Head of caudate nucleus (tissue), 42 donors: ENCODE data around the gene FAM193A.
A peak's percentile ranks its signal among the peaks of the same experiment; 100 is the strongest.
"Not testable (repeated sequence)": the region's sequence is repeated elsewhere in the genome, so short reads cannot be mapped to it uniquely, and the experiment has no call there.

Source experiments
- DNase-seq, 42 donors: peaks; one replicate each; pipeline versions ENCODE4 v3.0.0 to v3.0.0-alpha.2; 2020 to 2021; ENCODE audit warnings: mixed read lengths in 7 of 42
- intact Hi-C: fragments of 100-400 bp; cut with DNase I; formaldehyde crosslinking; loops from one replicate; pipeline ENCODE4 v1.15.0; 2022

The FAM193A gene

DNA sequence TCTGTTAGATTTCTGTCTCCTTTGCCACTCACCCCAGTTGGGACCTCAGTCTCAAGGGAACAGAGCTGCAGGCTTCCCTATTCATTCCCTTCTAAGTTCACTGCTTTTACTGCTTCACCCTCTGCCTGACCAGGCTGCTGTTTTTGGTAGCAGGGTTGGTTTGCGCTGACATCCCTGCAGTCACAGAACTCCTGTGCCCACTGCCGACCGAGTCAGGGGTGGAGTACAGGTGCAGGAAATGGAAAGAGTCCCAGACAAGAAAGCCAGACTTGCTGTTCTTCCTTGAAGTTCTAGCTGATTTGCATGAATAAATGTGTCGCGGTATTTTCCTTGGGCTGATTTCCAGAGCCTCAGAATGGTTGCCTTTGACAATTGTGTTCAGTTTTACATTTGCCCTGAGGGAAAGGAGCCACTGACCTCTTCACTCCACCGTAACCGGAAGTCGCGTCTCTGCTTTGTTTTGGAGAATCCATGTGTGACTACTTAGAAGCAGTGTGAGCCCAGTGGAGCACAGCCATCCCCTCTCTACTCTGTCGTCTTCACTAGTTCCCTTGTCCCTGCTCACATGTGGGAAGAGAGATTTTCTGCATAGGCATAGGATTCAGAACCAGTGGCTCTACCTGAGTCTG is 134.9 kb downstream of the FAM193A start:
- intact Hi-C loops: no loop called here
- peak in 2 of 42 donors; percentile 4 to 29 for DNase-seq

DNA sequence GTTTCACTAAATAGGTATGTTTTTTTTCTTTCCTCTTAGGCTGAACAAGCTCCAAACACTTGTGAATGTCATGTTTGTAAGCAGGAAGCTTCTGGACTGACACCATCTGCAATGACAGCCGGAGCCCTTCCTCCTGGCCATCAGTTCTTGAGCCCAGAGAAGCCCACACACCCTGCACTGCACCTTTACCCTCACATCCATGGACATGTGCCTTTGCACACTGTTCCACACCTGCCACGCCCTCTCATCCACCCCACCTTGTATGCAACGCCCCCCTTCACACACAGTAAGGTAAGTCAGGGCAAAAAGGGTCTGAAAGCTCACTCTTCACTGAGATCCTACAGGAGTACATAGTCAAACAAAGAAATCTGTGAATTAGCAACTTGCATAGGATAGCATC is 135.6 kb downstream of the FAM193A start:
- intact Hi-C loops: no loop called here
- peak in 1 of 42 donors; percentile 15 for DNase-seq

DNA sequence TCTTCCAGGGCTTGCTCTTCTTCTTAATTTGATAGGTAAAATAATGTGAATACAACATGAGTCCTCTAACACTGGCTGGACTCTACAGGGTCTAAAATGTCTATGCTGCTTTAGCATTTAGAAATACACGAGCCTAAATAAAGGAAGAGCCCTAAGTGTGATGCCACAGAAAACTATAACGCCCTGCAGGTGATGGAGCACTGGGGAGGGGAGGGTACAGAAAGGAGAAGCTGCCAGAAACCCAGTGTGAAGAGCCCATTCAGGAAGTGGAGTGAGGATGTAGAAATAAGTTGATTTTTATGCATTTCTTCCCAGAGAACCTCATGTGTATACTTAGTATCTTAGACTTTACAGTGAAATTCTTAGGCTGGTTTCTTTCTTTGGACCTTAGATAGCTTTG is 136.3 kb downstream of the FAM193A start:
- peak in 1 of 42 donors; percentile 27 for DNase-seq
- intact Hi-C loops: no loop called here

DNA sequence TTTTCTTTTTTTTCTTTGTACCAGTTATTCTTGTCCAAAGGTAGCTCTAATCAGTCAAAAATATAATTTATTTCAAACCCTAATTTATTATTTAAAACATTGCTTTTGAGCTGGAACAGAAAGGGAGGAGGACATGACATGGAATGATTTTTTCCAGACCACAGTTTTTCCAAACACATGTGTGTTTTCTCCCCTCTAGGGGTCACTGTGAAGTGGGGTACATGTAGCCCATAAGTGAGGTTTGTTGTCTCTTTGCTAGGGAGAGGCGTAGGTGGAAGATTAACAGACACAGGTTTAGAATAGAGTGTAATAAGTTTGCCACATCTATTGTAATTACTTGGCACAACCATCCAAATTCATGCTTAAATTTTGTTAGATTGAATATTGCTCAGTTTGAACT is 136.7 kb downstream of the FAM193A start:
- intact Hi-C loops: no loop called here
- peak in 1 of 42 donors; percentile 19 for DNase-seq

DNA sequence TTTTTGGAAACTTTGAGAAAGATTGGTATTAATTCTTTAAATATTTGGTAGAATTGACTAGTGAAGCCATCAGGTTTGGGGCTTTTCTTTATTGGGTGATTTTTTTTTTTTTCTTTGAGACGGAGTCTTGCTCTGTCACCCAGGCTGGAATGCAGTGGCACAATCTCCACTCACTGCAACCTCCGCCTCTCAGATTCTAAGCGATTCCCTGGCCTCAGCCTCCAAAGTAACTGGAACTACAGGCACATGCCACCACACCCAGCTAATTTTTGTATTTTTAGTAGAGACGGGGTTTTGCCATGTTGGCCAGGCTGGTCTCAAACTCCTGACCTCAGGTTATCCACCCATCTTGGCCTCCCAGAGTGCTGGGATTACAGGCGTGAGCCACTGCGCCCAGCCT is 143.3 kb downstream of the FAM193A start:
- DNase-seq, intact Hi-C loops: not testable (repeated sequence)

DNA sequence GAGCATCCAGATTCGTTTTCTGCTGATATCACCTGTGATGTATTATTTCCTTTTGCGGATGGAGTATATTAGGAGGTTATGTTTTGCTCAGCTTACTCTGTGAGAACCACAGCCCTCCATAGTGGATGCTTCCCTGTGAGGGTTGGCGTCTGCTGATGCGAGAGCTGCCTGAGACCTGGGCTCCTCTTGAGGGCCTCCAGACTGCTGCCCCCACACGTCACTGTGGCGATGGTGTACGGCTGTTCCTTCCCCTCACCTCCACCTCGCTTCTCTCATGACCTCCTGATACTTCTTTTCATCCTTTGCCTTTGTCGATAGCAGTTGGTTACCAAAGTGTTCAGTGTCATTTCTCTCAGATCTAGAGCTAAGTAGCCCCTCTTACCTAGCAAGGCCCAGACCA is 148.0 kb downstream of the FAM193A start:
- intact Hi-C loops: no loop called here
- no peak for DNase-seq

DNA sequence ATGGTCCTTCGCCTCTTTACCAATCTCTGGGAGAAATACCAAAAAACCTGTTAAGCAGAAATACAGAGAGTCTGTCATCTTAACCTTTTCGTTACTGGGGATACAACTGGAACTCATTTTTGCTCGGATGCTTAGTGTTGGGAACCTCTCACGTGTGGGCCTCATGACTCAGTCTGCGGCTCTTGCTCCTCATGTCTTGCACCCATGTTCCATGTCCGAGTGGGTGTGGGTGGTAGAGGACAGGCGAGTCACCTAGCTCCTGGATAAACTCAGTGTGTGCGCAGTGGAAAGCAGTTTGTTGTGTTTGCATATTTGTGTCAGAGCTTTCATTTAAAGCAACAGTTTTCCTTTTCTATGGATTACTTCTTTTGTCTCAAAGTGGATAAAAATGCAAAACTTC is 149.1 kb downstream of the FAM193A start:
- DNase-seq: peak in 1 of 42 donors; percentile 27
- intact Hi-C loops: no loop called here

DNA sequence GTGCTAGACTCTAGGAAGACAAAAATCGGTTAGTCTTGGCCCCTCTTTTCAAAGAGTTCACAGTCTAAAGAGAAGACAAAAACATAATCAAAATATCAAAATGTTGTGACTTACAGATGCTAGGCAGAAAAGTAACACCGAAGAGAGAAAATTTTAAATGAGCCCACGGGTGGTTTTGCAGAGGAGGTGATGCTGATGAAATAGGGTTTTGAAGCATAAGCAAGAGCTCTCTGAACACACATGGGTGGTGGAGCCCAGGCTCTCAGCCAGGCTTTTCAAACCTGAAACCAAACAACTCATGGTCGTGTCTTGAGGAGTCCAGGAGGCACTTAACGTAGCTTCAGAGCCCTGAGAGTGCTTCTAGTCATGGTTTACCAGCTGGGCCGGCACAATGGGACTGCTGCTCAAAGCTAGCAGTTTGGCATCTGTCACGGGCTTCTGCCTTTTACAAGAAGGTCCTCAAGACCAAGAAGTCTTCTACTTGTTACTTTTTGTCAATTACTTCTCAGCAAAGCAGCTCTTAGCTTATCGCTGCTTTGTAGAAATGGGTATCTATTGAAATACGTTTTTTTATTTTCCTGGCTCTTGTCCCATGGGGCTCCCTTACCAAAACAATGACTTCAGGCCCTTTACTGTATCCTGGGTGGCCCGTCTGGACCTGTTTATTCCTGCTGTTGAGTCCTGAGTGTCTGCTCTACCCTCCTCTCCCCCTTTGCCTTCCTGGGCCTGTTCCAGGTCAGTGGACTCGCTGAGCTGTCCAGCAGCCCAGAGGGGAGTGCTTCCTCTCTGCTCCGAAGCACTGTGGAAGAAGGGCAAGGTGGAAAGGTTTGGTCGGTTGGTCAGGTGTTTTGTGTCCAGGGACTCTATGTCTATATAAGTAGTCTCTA is 150.2 kb downstream of the FAM193A start:
- peak in 2 of 42 donors; percentile 13 to 31 for DNase-seq
- intact Hi-C loops: no loop called here

DNA sequence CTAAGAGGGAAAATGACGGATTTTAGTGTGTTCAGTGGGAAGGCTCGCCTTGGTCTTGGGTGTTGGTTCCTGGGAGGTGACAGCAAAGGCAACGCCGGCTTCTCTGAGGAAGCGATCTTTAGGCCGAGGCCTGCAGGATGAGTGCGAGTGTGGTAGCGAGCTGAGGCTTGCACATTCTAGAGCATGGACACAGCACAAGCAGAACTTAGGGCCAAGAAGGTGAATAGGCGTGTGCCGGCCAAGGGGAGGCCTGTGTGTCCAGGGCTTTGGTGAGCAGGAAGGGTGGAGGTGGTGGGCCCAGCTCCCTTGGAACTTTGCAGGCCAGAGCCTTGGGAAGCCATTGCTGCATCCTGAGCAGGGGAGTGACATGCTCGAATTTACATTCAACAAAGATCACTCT is 151.8 kb downstream of the FAM193A start:
- DNase-seq: no peak
- intact Hi-C loops: no loop called here

DNA sequence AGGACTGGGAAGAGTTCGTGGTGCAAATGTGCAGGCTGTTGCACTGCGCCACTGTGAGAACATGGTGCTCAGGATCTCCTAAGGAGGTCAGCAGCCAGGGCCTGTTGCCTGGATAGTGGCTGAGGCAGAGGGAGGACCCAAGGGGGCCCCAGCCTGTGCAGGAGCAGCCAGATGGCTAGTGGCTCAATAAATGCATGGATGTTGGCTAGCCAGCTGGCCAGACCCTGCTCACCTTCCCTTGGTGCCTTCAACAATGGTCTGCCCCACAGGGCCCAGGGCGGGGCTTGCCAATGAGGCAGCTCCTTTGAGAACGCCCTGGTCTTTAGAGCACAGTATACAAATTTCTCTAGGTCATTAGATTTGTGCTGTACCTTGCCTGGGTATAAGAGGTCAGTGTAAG is 152.2 kb downstream of the FAM193A start:
- intact Hi-C loops: no loop called here
- no peak for DNase-seq

DNA sequence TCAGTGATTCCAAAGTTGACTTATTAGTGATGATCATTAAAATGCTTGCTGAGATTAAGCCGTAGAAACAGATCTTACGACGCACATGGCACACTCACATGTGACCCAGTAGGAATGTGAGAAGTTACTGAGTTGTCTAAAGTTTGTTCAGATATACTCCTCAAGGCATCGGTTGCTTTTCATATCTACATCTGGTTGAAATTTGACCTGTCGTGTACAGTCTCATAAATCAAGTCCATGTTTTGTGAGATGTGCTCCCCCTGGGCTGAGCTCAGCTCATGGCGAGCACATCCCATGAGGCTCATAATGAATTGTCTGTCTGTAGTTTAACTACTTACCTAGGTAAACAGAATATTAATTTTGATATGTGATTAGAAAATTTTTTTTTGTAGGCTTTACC is 152.7 kb downstream of the FAM193A start:
- intact Hi-C loops: no loop called here
- no peak for DNase-seq

DNA sequence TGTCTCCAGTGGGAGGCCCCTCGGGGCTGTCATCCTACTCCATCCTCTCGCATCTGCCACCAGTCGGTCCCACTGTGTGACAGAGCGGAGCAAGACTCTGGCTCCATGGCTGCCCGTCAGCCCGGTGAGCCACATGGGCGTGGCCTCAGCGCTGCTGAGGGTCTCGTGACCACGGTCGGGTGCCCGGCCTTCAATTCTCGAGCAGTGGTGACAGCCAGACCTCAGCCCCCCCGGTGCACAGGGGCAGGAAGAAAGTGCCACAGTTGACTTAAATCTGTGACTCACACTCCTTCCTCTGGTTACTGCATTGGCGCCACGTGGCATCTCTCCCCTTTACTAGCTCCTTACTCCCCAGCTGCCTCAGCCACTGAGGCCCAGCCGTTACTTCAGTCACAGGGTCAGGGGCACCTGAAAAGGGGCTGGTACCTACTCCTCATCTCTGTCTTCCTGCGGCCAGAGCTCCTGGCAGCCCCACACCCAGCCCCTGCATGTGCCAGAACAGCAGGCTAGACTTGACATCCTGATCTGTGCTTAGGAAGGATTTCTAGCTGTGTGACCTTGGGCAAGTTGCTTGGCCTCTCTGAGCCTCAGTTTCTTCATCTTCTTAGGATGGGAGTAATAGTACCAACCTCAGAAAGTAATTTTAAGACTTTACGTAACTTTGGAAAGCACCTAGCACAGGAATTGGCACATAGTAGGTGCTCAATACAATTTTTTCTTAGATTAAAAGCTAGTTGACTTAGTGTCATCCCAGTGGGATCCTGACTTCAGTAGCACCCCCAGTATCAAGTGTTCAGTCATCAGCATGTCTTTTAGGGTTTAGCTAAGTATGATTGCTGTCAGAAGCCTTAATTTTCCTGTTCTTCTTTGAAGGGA is 153.6 kb downstream of the FAM193A start:
- intact Hi-C loops: no loop called here

DNA sequence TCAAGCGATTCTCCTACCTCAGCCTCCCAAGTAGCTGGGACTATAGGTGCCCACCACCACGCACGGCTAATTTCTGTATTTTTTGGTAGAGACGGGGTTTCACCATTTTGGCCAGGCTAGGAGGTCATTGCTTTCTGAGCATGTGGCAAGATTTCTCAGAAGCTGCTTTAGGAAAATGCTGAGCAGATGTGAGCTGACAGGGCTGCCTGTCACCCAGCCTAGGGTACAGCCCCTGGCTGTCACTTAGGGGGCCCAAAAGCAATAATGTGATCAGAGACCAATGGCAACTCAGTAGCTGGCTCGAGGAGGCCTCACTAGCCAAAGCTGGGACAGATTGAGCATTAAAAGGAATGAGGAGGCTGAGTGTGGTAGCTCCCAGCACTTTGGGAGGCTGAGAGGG is 154.9 kb downstream of the FAM193A start:
- intact Hi-C loops: no loop called here

More for the DNA sequence above, 153.6 kb downstream of the FAM193A start:
- DNase-seq: no peak

DNA sequence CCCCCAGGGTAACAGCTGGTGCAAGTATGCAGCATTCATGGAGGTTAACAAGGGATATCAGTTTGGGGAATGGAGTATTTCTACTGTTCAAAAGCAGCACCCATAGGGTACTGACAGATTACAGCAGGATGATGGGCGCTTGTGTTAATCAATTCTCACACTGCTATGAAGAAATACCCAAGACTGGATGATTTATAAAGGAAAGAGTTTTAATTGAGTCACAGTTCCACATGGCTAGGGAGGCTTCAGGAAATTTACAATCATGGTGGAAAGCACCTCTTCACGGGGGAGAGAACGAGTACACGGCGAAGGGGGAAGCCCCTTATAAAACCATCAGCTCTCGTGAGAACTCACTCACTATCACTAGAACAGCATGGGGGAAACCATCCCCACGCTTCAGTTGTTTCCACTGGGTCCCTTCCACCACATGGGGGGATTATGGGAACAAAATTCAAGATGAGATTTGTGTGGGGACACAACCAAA is 155.5 kb downstream of the FAM193A start:
- intact Hi-C loops: no loop called here
- peak in 1 of 42 donors; percentile 4 for DNase-seq

More for the DNA sequence above, 154.9 kb downstream of the FAM193A start:
- no peak for DNase-seq

DNA sequence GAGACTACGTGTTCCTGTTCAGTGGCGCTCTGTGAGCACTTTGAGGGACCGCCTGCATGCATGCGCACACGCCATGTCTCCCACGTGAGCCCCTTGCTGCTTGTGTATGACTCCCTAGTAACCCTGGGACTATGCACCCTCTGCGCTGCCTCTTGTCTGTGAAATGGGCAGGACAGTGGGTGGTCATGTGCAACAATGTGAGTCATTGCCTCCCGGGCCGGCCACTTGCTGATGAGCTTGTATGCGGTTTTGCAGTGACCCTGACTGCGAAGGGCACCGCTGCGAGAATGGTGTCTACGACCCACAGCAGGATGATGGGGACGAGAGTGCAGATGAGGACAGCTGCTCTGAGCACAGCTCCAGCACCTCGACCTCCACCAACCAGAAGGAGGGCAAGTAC is 158.2 kb downstream of the FAM193A start:
- intact Hi-C loops: no loop called here
- no peak for DNase-seq

DNA sequence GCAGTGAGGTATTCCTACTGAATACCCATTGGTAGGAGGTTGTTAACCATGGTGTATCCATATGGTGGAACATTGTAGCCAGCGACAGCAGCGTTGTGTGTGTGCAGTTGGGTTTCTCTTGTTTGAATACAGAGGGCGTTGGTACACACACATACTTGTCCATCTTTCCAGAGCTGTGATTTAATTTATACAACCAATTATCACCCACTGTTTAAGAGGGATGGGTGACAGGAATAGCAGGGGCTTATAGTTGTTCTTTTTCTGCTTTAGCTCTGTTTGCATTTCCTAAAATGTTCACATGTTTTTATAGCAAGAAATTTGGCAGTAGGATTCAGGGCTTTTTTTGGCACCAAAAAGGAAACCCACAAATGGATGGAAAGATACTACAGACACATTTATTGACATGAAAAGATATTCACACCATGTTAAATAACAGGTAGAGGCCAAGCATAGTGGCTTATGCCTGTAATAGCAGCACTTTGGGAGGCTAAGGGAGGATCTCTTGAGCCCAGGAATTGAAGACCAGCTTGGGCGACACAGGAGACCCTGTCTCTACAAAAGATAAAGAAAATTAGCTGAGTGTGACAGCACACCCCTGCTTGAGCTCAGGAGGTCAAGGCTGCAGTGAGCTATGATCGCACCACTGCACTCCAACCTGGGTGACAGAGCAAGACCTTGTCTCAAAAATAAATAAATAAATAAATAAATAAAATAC is 159.1 kb downstream of the FAM193A start:
- peak in 1 of 42 donors; percentile 3 for DNase-seq
- intact Hi-C loops: no loop called here

DNA sequence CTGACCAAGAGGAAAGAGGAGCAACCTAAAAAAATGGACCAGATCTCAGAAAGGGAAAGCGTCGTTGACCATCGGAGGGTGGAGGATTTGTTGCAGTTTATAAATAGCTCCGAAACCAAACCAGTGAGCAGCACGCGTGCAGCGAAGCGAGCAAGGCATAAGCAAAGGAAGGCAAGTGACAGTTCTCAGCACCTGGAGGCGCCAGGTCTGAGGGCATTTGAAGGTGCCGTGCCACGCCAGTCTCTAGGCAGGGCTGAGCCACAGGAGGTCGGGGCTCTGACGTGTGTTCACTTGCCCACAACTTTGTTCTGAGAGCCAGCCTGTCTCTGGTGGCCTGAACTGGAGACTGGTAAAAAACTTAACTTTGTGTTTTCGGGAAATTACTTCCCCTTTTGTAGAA is 160.0 kb downstream of the FAM193A start:
- DNase-seq: peak in 2 of 42 donors; percentile 13 to 20
- intact Hi-C loops: no loop called here

DNA sequence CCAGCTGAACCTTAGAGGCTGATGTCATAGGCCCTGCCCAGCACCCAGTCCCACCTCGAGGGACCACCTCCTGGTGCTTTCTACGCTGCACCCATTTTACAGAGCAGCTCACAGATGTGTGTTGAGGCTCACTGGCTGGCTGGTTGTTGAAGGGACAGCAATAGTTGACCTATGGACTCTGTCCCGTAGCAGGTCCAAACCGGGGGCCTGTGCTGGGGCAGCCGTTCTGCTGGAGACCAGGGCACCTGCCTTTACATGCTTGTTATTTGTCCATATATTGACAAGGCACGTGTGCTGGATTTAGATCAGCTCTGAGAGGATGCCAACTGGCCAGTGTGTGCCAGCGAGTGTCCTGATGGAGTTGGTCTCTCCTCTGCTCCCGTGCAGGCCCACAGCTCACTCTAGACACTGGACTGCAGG is 161.6 kb downstream of the FAM193A start:
- intact Hi-C loops: no loop called here
- DNase-seq: no peak

DNA sequence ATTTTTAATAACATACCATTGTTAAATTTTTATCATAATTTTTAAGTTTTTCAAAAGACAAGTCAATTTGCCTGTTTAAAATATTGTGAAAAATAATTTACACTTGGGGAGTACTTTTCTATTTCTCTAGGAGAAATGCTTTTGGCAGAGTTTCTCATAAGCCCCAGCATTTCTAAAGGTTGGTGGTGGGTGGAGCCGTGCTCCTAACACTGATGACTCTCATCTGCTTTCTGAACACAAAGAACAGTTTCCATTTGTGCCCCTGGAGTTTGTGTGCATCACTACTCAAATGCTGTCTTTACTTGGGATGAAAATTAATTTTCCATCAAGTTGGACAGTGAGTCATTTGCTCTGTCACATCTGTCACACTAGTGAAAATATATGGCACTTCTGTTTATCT is 162.1 kb downstream of the FAM193A start:
- peak in 26 of 42 donors; percentile 13 to 73 (median 32) for DNase-seq
- intact Hi-C loops: no loop called here
